Measurements from ENCODE around the gene PIM3.
A peak's percentile ranks its signal among the peaks of the same experiment; 100 is the strongest.

Gene PIM3

DNA sequence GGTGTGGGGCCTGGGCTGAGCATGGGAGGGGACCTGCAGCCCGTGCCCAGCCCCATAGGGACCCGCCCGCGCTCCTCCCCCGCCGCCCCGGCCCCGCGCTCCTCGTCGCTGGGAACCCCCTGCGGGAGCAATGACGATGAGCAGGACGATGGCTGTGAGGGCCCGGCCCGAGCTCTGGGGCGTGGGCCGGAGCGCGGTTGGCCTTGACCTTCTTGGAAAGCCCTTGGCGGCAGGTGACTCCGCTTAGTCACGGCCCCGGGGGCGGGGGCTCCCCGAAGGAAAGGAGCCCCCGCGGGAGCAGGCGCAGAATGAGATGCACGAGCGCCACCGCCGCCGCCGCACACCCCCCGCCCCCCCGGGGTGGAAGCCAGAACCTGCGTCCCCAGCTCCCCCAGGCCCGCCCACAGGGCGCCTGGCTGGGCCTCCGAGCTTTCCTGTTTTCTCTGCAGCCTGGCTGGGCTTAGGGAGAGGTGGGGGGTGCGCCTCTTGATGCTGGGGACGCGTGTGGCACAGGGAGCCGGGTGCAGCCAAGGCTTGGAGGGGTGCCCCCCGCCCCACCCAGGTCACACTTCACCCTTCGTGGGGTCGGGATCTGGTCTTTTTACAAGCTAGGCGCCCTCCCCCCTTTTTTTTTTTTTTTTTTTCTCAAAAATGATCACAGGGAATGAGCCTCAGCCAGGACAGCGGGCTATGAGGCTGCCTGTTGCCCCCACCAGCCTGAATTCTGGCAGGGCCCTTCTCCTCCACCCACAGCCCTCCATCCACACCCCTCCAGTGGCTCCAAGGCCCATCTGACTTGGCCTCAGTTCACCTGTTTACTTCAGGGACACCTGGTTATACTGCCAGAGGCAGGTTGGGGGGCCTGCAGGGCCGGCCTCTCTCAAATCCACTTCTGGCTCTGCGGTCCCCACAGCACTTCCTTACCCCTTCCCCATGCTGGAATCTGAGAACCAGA lies 24.3 kb upstream of the PIM3 start:
- POLR2A ChIA-PET: interaction anchor here (0.8 to 1.2 kb wide), 2 partner anchors 24 to 26 kb away, joined by 4 read pairs; partner anchors contain the start of gene PIM3
- CTCF ChIA-PET: interaction anchor here (0.8 to 2.7 kb wide), 5 partner anchors 9 to 94 kb away, joined by 3 to 10 read pairs (median 4); no protein-coding TSS in a partner anchor
- peak; percentile 90 for DNase-seq (ENCODE audit: extremely low spot score)
- no peak for TF ChIP-seq CTCF (IDR thresholded peaks at IDR 0.05; ENCODE audit: control extremely low read depth, extremely low read depth, low read depth, missing control alignments)

DNA sequence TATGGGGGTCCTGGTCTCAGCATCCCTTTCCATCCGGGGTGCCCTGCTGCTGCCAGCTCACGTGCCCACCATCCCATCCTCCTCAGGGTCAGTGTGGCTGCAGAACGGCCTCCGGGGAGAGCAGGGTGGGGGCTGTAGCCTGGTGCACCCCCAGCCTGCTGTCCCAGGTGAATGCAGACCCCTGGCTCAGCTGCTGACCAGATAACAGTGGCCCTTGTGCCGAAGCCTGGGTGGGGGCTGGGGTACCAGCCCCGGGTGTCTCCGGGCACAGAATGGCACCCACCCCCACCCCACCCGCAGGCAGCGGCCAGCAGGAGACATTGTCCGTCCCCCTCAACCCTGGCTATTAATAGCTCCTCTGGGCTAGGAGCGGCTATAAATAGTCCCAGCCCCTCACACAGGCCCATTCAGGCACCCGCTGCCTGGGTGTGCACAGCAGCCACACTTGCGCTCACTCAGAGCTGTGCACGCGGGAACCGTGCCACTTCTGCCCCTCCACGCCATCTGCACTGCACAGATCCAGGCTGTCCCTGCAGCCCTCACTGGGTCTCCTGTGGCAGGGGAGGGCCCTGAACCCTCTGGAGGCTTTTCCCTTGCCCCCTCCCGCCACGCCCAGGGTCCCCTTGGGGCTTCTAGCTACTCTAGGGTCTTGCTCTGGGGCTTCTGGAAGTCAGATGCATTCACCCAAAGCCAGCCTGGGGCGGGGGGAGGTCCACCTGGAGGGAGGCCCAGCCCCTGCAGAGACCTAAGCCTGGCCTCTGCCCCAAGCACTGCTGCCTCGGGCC lies 23.4 kb upstream of the PIM3 start:
- TF ChIP-seq CTCF (IDR thresholded peaks at IDR 0.05; ENCODE audit: control extremely low read depth, extremely low read depth, low read depth, missing control alignments): no peak
- ChIA-PET CTCF (interaction anchor here (0.8 to 2.7 kb wide), 4 partner anchors 13 to 93 kb away, joined by 3 to 10 read pairs (median 5); no protein-coding TSS in a partner anchor), POLR2A (no interaction called here)
- DNase-seq (ENCODE audit: extremely low spot score): no peak

DNA sequence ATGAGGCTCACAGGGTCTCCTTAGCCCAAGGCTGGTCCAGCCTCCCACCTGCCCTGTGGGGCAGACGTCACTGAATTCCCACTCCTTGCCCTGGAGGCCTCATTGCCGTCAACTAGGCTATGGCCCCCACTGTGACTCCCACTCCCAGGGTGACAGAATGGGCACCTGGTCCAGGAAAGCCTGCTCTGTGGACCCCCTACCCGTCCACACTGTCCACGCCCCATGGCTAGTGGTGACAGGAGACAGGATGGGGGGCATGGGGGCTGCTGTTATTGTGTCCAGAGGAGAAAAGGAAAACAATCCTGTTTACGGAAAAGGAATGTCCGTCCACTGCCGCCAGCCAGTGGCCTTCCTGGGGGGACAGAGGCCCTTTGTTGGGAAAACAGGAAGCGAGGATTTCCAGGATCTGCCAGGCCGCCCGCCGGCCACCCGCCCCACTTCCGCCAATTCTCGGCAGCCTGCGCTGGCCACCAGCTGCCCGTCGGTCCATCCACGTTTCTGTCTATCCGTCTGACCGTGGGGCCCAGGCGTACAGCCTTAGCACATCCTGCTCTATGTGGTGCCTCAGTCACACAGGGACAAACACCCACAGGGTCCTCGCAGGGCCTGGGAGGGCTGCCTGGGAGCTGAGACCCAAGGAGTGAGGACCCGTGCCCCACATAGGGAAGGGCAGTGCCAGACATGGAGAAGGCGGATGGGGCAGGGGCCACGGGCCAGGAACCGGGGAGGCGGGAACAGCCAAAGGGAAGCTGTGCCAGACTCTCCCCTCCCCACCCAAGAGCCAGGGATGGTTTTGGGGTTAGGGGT lies 22.6 kb upstream of the PIM3 start:
- ChIA-PET POLR2A (no interaction called here), CTCF (interaction anchor here (2.0 to 2.7 kb wide), 2 partner anchors 29 to 92 kb away, joined by 6 to 10 read pairs; no protein-coding TSS in a partner anchor)
- DNase-seq (ENCODE audit: extremely low spot score): no peak
- no peak for TF ChIP-seq CTCF (IDR thresholded peaks at IDR 0.05; ENCODE audit: control extremely low read depth, extremely low read depth, low read depth, missing control alignments)

DNA sequence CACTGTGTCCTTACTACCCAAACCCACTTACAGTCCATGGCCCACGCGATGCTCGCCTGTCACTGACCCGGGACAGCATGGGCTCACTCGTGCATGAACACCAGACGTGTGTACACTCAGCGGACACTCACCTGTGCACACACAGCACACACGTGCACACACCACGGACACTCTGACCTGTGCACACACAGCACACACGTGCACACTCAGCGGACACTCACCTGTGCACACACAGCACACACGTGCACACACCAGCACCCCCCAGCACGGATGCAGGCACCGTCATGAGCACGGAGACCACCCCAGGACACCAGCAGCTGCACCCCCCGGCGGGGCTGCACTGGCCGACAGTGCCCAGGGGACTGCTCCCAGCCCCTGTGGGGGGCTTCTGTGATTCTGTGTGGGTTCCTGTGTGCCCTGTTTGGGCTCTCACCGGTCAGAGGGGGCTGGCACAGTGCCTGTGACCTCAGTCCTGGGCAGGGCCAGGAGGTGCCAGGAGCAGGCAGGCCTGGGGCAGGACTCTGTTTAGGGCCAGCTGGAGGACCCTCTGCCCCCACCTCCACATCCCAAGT lies 21.9 kb upstream of the PIM3 start:
- TF ChIP-seq CTCF (IDR thresholded peaks at IDR 0.05; ENCODE audit: control extremely low read depth, extremely low read depth, low read depth, missing control alignments): no peak
- no peak for DNase-seq (ENCODE audit: extremely low spot score)
- ChIA-PET POLR2A (no interaction called here), CTCF (interaction anchor here (1.8 to 2.7 kb wide), 2 partner anchors 8 to 91 kb away, joined by 8 to 10 read pairs; no protein-coding TSS in a partner anchor)

DNA sequence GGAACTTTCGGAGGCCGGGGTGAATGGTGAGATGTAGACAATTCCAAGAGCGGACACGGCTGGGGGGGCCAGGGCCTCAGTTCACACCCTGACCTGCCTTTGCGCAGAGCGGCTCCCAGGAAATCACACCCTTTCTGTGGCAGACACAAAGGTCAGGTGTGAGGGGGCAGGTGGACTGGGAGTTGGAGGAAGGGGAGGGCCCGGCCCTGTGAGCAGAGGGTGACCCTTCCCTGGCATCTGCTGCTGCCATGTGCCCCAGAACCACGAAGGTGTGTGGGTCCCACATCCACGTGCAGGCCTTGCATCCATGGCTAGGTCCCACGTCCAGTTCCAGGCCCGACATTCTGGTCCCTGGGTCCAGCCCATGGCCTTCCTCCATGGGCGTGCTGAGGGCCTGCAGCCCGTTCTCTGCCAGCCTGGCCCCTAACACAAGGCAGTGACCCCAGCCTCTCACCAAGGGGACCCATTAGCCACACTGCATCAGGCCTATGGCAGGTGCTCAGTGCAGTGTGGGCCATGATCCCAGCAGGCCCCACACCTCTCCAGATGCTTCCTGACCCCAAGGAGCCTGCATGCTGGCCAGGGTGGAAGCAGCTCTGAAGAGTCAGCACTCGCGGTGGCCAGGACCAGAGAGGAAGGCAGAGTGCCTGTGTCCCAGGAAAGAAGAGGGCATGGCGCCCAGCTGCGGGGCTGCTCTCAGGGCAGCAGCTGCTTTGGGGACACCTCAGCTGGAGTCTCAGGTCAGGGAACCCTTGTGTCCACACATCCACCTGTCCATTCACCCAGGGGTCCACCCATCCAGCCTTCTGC lies 18.9 kb upstream of the PIM3 start:
- no peak for TF ChIP-seq CTCF (IDR thresholded peaks at IDR 0.05; ENCODE audit: control extremely low read depth, extremely low read depth, low read depth, missing control alignments)
- ChIA-PET POLR2A (no interaction called here), CTCF (no interaction called here)
- no peak for DNase-seq (ENCODE audit: extremely low spot score)
